Activated effector memory CD4-positive, alpha-beta T cell treated with anti-CD3 and anti-CD28 coated beads, Interleukin-2, amount 50 U/mL, for 16 hours (primary cell): Measurements from ENCODE around the gene HMGCS2.

ENCODE experiments used
- DNase-seq: peaks from one replicate; pipeline ENCODE4 v3.0.0-alpha.2; 2020

HMGCS2 gene

GRCh38 chr1:119752592-119752991 lies 16.1 kb downstream of the HMGCS2 start:
- no peak for DNase-seq

GRCh38 chr1:119748040-119748439 lies 20.7 kb downstream of the HMGCS2 start:
- no peak for DNase-seq

- no peak for DNase-seq
Measured at GRCh38 chr1:119747451-119747850, 21.3 kb downstream of the HMGCS2 start.

- no peak for DNase-seq
Measured at GRCh38 chr1:119745034-119745433, 23.7 kb downstream of the HMGCS2 start.

- DNase-seq = no peak
Measured at GRCh38 chr1:119744598-119744942, 24.1 kb downstream of the HMGCS2 start.

GRCh38 chr1:119743776-119744597 lies 24.7 kb downstream of the HMGCS2 start:
- peak; percentile 72 for DNase-seq

GRCh38 chr1:119743308-119743707 lies 25.4 kb downstream of the HMGCS2 start:
- no peak for DNase-seq

GRCh38 chr1:119742677-119743076 lies 26.0 kb downstream of the HMGCS2 start:
- no peak for DNase-seq

- DNase-seq = no peak
Measured at GRCh38 chr1:119742202-119742601, 26.5 kb downstream of the HMGCS2 start.

GRCh38 chr1:119740896-119741780 lies 27.6 kb downstream of the HMGCS2 start:
- no peak for DNase-seq

GRCh38 chr1:119740261-119740660 lies 28.4 kb downstream of the HMGCS2 start:
- DNase-seq = no peak

- DNase-seq = no peak
Measured at GRCh38 chr1:119739150-119739549, 29.6 kb downstream of the HMGCS2 start.

- DNase-seq = no peak
Measured at GRCh38 chr1:119738100-119738720, 30.5 kb downstream of the HMGCS2 start.

GRCh38 chr1:119737040-119737682 lies 31.5 kb downstream of the HMGCS2 start:
- no peak for DNase-seq

- no peak for DNase-seq
Measured at GRCh38 chr1:119736649-119737039, 32.1 kb downstream of the HMGCS2 start.

- DNase-seq = no peak
Measured at GRCh38 chr1:119735217-119735616, 33.5 kb downstream of the HMGCS2 start.

- no peak for DNase-seq
Measured at GRCh38 chr1:119733754-119734153, 35.0 kb downstream of the HMGCS2 start.

- DNase-seq = no peak
Measured at GRCh38 chr1:119732465-119733168, 36.1 kb downstream of the HMGCS2 start.

- no peak for DNase-seq
Measured at GRCh38 chr1:119731741-119732430, 36.8 kb downstream of the HMGCS2 start.

- DNase-seq = no peak
Measured at GRCh38 chr1:119731060-119731459, 37.6 kb downstream of the HMGCS2 start.

GRCh38 chr1:119729044-119729443 lies 39.7 kb downstream of the HMGCS2 start:
- no peak for DNase-seq

- no peak for DNase-seq
Measured at GRCh38 chr1:119727991-119728390, 40.7 kb downstream of the HMGCS2 start.
